RWPE2 (cell line): ENCODE data around the gene GMPPA.

Experiments used
- ATAC-seq: fragments of 200-7000 bp; cut with Tn5 transposase; 3 replicates; pipeline ENCODE4 v1.9.1; 2021; ENCODE audit warnings: low read depth
- DNase-seq: peaks from one replicate; pipeline ENCODE4 v3.0.0-alpha.2; 2020; ENCODE audit warnings: low spot score
- H3K27ac ChIP-seq: fragments of 450-650 bp; 2 replicates; pipeline ENCODE4 v1.5.1; 2017; ENCODE audit warnings: mild to moderate bottlenecking; ENCODE audit not compliant: poor library complexity, severe bottlenecking
- H3K27me3 ChIP-seq: fragments of 250-450 bp; sonication (Bioruptor Pico); 2 replicates; pipeline ENCODE4 v1.5.1; 2021; ENCODE audit warnings: mild to moderate bottlenecking, moderate library complexity; ENCODE audit not compliant: insufficient read depth, poor library complexity, severe bottlenecking
- H3K36me3 ChIP-seq: fragments of 250-450 bp; sonication (Bioruptor Pico); 2 replicates; pipeline ENCODE4 v1.5.1; 2020; ENCODE audit warnings: low read depth, mild to moderate bottlenecking, moderate library complexity
- H3K4me1 ChIP-seq: fragments of 250-450 bp; sonication (Bioruptor Pico); 2 replicates; pipeline ENCODE4 v1.5.1; 2021; ENCODE audit warnings: mild to moderate bottlenecking, moderate library complexity; ENCODE audit not compliant: insufficient read depth, poor library complexity, severe bottlenecking
- H3K4me3 ChIP-seq: fragments of 250-450 bp; sonication (Bioruptor Pico); 2 replicates; pipeline ENCODE4 v1.5.1; 2021; ENCODE audit warnings: mild to moderate bottlenecking, moderate library complexity; ENCODE audit not compliant: severe bottlenecking
- H3K9me3 ChIP-seq: fragments of 250-450 bp; sonication (Bioruptor Pico); 2 replicates; pipeline ENCODE4 v1.5.1; 2021; ENCODE audit warnings: mild to moderate bottlenecking, moderate library complexity; ENCODE audit not compliant: severe bottlenecking
- CTCF ChIP-seq: fragments of 450-650 bp; IDR thresholded peaks from one replicate; pipeline ENCODE4 v1.5.1; 2017; ENCODE audit warnings: mild to moderate bottlenecking, moderate library complexity; ENCODE audit not compliant: poor library complexity, severe bottlenecking

Gene GMPPA

GRCh38 chr2:219478916-219479315 is 19.8 kb upstream of the GMPPA start:
- ATAC-seq (no peak), DNase-seq (no peak)
- H3K36me3 ChIP-seq: no peaks in the 10 kb centered on the region
- no peak overlapping the region for H3K27ac ChIP-seq
- peaks cover 2% of the 10 kb centered on the region for H3K27me3 ChIP-seq
- H3K4me3 ChIP-seq: no peak overlapping the region
- H3K9me3 ChIP-seq: no peaks in the 10 kb centered on the region
- TF ChIP-seq CTCF: no peak
- H3K4me1 ChIP-seq: no peaks in the 10 kb centered on the region

GRCh38 chr2:219480004-219480403 is 18.7 kb upstream of the GMPPA start:
- Histone ChIP-seq H3K4me3 (no peak overlapping the region), H3K9me3 (no peaks in the 10 kb centered on the region), H3K27ac (no peak overlapping the region), H3K36me3 (no peaks in the 10 kb centered on the region), H3K27me3 (peaks cover 13% of the 10 kb centered on the region), H3K4me1 (no peaks in the 10 kb centered on the region)
- no peak for TF ChIP-seq CTCF
- DNase-seq (no peak), ATAC-seq (no peak)

GRCh38 chr2:219482674-219483405 is 15.9 kb upstream of the GMPPA start:
- DNase-seq (no peak), ATAC-seq (no peak)
- TF ChIP-seq CTCF: no peak
- H3K27ac ChIP-seq: no peak overlapping the region
- H3K36me3 ChIP-seq: no peaks in the 10 kb centered on the region
- no peak overlapping the region for H3K4me3 ChIP-seq
- no peaks in the 10 kb centered on the region for H3K9me3 ChIP-seq
- no peaks in the 10 kb centered on the region for H3K4me1 ChIP-seq
- peaks cover 26% of the 10 kb centered on the region for H3K27me3 ChIP-seq

- no peak for DNase-seq
These were observed 15.0 kb upstream of the GMPPA start for GRCh38 chr2:219483451-219484342.

More at GRCh38 chr2:219483451-219484342, 15.0 kb upstream of the GMPPA start:
- TF ChIP-seq CTCF: no peak
- Histone ChIP-seq H3K9me3 (no peaks in the 10 kb centered on the region), H3K27me3 (peaks cover 26% of the 10 kb centered on the region), H3K36me3 (no peaks in the 10 kb centered on the region), H3K27ac (no peak overlapping the region), H3K4me1 (no peaks in the 10 kb centered on the region), H3K4me3 (no peak overlapping the region)
- ATAC-seq: no peak
